GM19455 (cell line): ENCODE data around the gene HDAC5.

Source experiments
- ATAC-seq: cut with Tn5 transposase; IDR thresholded peaks from one replicate; pipeline ENCODE4 v1.9.1; 2021; ENCODE audit not compliant: unreplicated experiment

The HDAC5 gene

GRCh38 chr17:44091200-44091997 is 32.0 kb downstream of the HDAC5 start:
- ATAC-seq, result no peak

- ATAC-seq, result no peak
Measured at GRCh38 chr17:44088254-44088653, 35.2 kb downstream of the HDAC5 start.

GRCh38 chr17:44087319-44087718 is 36.1 kb downstream of the HDAC5 start:
- no peak for ATAC-seq

GRCh38 chr17:44086364-44087311 is 36.8 kb downstream of the HDAC5 start:
- ATAC-seq, result no peak

- ATAC-seq, result no peak
Measured at GRCh38 chr17:44085908-44086307, 37.5 kb downstream of the HDAC5 start.

- ATAC-seq, result no peak
Measured at GRCh38 chr17:44084921-44085320, 38.5 kb downstream of the HDAC5 start.

- no peak for ATAC-seq
Measured at GRCh38 chr17:44084131-44084538, 39.3 kb downstream of the HDAC5 start.

- ATAC-seq, result no peak
Measured at GRCh38 chr17:44083250-44083849, 40.1 kb downstream of the HDAC5 start.

- no peak for ATAC-seq
Measured at GRCh38 chr17:44082256-44082927, 41.0 kb downstream of the HDAC5 start.

- no peak for ATAC-seq
Measured at GRCh38 chr17:44081681-44082080, 41.8 kb downstream of the HDAC5 start.

- no peak for ATAC-seq
Measured at GRCh38 chr17:44079877-44080821, 43.3 kb downstream of the HDAC5 start.

GRCh38 chr17:44078412-44078811 is 45.0 kb downstream of the HDAC5 start:
- ATAC-seq, result no peak

GRCh38 chr17:44077595-44077909 is 45.9 kb downstream of the HDAC5 start:
- no peak for ATAC-seq

GRCh38 chr17:44076716-44077594 is 46.5 kb downstream of the HDAC5 start:
- ATAC-seq, result no peak

- no peak for ATAC-seq
Measured at GRCh38 chr17:44075598-44076293, 47.7 kb downstream of the HDAC5 start.

- ATAC-seq, result no peak
Measured at GRCh38 chr17:44074911-44075285, 48.5 kb downstream of the HDAC5 start.

- ATAC-seq, result no peak
Measured at GRCh38 chr17:44074231-44074910, 49.1 kb downstream of the HDAC5 start.

GRCh38 chr17:44071772-44072171 is 51.7 kb downstream of the HDAC5 start:
- no peak for ATAC-seq
